NCI-H2107 (cell line): ENCODE results near the gene IGF2BP3.
"Not testable (repeated sequence)": the region's sequence is repeated elsewhere in the genome, so short reads cannot be mapped to it uniquely, and the experiment has no call there.

Source experiments
- DNase-seq: peaks from one replicate; lab custom pipeline; 2025; lab: John Stamatoyannopoulos, UW

The IGF2BP3 gene

GRCh38 chr7:23422384-23422783 is 47.9 kb downstream of the IGF2BP3 start:
- no peak for DNase-seq

GRCh38 chr7:23419845-23420244 is 50.4 kb downstream of the IGF2BP3 start:
- no peak for DNase-seq

GRCh38 chr7:23419160-23419559 is 51.1 kb downstream of the IGF2BP3 start:
- DNase-seq, result no peak

GRCh38 chr7:23418046-23418445 is 52.2 kb downstream of the IGF2BP3 start:
- DNase-seq, result no peak

- no peak for DNase-seq
These were observed 55.1 kb downstream of the IGF2BP3 start for GRCh38 chr7:23415198-23415597.

- DNase-seq, result no peak
These were observed 59.7 kb downstream of the IGF2BP3 start for GRCh38 chr7:23410446-23411183.

- not testable (repeated sequence) for DNase-seq
These were observed 63.7 kb downstream of the IGF2BP3 start for GRCh38 chr7:23406564-23406963.

- no peak for DNase-seq
These were observed 65.1 kb downstream of the IGF2BP3 start for GRCh38 chr7:23405240-23405618.

- no peak for DNase-seq
These were observed 65.6 kb downstream of the IGF2BP3 start for GRCh38 chr7:23404546-23405239.

- no peak for DNase-seq
These were observed 66.3 kb downstream of the IGF2BP3 start for GRCh38 chr7:23403970-23404369.

GRCh38 chr7:23398090-23398489 is 72.2 kb downstream of the IGF2BP3 start:
- DNase-seq, result not testable (repeated sequence)

GRCh38 chr7:23397241-23397640 is 73.0 kb downstream of the IGF2BP3 start:
- no peak for DNase-seq

- DNase-seq, result no peak
These were observed 73.9 kb downstream of the IGF2BP3 start for GRCh38 chr7:23396222-23397015.

- no peak for DNase-seq
These were observed 75.7 kb downstream of the IGF2BP3 start for GRCh38 chr7:23394488-23395171.

- DNase-seq, result no peak
These were observed 76.7 kb downstream of the IGF2BP3 start for GRCh38 chr7:23393636-23394035.

GRCh38 chr7:23389701-23390100 is 80.6 kb downstream of the IGF2BP3 start:
- DNase-seq, result no peak

GRCh38 chr7:23387583-23387982 is 82.7 kb downstream of the IGF2BP3 start:
- no peak for DNase-seq

- DNase-seq, result no peak
These were observed 85.2 kb downstream of the IGF2BP3 start for GRCh38 chr7:23385140-23385539.

GRCh38 chr7:23383225-23383624 is 87.1 kb downstream of the IGF2BP3 start:
- DNase-seq, result no peak

- DNase-seq, result no peak
These were observed 89.3 kb downstream of the IGF2BP3 start for GRCh38 chr7:23380961-23381360.

- no peak for DNase-seq
These were observed 89.7 kb downstream of the IGF2BP3 start for GRCh38 chr7:23380556-23380955.

GRCh38 chr7:23378996-23379395 is 91.3 kb downstream of the IGF2BP3 start:
- DNase-seq, result no peak
